ENCODE results near the gene DGCR8.

The DGCR8 gene

GRCh38 chr22:20116951-20117632, 37.1 kb downstream of the DGCR8 start, which contains the start of gene TRMT2A:
TRMT2A (minus strand) TSS chr22:20117226; CDS start chr22:20116906, 320 bp downstream.
- H2AFZ ChIP-seq (ENCODE audit: insufficient read depth, low read length, poor library complexity) = peak within 1 kb of the TSS; percentile 47
- peak within 1 kb of the TSS; percentile 93 for H4K8ac ChIP-seq (ENCODE audit: low read depth, low read length)
- H3K4me3 ChIP-seq (ENCODE audit: low read depth, low read length) = peak within 1 kb of the TSS; percentile 98
- H2BK5ac ChIP-seq (ENCODE audit: low read depth, low read length, poor library complexity) = peak within 1 kb of the TSS; percentile 59
- H3K79me2 ChIP-seq (ENCODE audit: control insufficient read depth, insufficient read depth, low read length, poor library complexity) = peaks cover 17% of the 10 kb centered on the region
- WGBS (ENCODE audit: extremely low coverage, insufficient coverage, insufficient read length) = no CpG with 5 or more reads among the region's 88 CpGs
- H3K18ac ChIP-seq (ENCODE audit: low read length) = peak within 1 kb of the TSS; percentile 73
- peak within 1 kb of the TSS; percentile 85 for H4K91ac ChIP-seq (ENCODE audit: low read depth, low read length)
- H3K14ac ChIP-seq (ENCODE audit: low read length) = peak within 1 kb of the TSS; percentile 93
- H3K4ac ChIP-seq (ENCODE audit: low read depth, low read length) = peak within 1 kb of the TSS; percentile 99
- peak within 1 kb of the TSS; percentile 82 for H2AK5ac ChIP-seq (ENCODE audit: low read length)
- H3K36me3 ChIP-seq (ENCODE audit: control insufficient read depth in 1 of 2, insufficient read depth in 2 of 2, low read length in 2 of 2) = peaks cover 68 to 73% of the 10 kb centered on the region in 2 experiments
- peak within 1 kb of the TSS; percentile 28 for H3K27ac ChIP-seq (ENCODE audit: low read depth, low read length)
- H3K9ac ChIP-seq (ENCODE audit: low read length) = peak within 1 kb of the TSS; percentile 96
- H3K4me1 ChIP-seq (ENCODE audit: control insufficient read depth in 1 of 2, insufficient read depth in 2 of 2, low read length in 2 of 2) = peaks cover 4 to 9% of the 10 kb centered on the region in 2 experiments
- peak within 1 kb of the TSS; percentile 84 for H4K12ac ChIP-seq (ENCODE audit: low read depth, low read length)
- peak within 1 kb of the TSS; percentile 75 for H2BK120ac ChIP-seq (ENCODE audit: insufficient read depth, low read length, poor library complexity)
- H3K79me1 ChIP-seq (ENCODE audit: low read length) = peaks cover 12% of the 10 kb centered on the region
- H3K9me3 ChIP-seq (ENCODE audit: insufficient read depth, low read depth, low read length) = no peaks in the 10 kb centered on the region
- no peak within 1 kb of the TSS for H2BK12ac ChIP-seq (ENCODE audit: low read length)
- peak within 1 kb of the TSS; percentile 91 for H3K4me2 ChIP-seq (ENCODE audit: low read length)
- DNase-seq = peak; percentile 97 to 99
- H3K23ac ChIP-seq (ENCODE audit: low read length) = no peak within 1 kb of the TSS
- no peaks in the 10 kb centered on the region for H3K27me3 ChIP-seq (ENCODE audit: insufficient read depth, low read length)

- peak overlapping the region; percentile 58 for H3K18ac ChIP-seq (ENCODE audit: low read length)
- peak overlapping the region; percentile 59 for H2BK5ac ChIP-seq (ENCODE audit: low read depth, low read length, poor library complexity)
- peak in 1 of 2 donors; percentile 51 for DNase-seq
- peak overlapping the region; percentile 46 for H3K14ac ChIP-seq (ENCODE audit: low read length)
- H3K36me3 ChIP-seq (ENCODE audit: control insufficient read depth in 1 of 2, insufficient read depth in 2 of 2, low read length in 2 of 2) = peaks cover 66 to 71% of the 10 kb centered on the region in 2 experiments
- H2BK120ac ChIP-seq (ENCODE audit: insufficient read depth, low read length, poor library complexity) = peak overlapping the region; percentile 75
- no CpG with 5 or more reads among the region's 66 CpGs for WGBS (ENCODE audit: extremely low coverage, insufficient coverage, insufficient read length)
- H3K4me1 ChIP-seq (ENCODE audit: control insufficient read depth in 1 of 2, insufficient read depth in 2 of 2, low read length in 2 of 2) = peaks cover 4 to 9% of the 10 kb centered on the region in 2 experiments
- peak overlapping the region; percentile 96 for H3K9ac ChIP-seq (ENCODE audit: low read length)
- peak overlapping the region; percentile 98 for H3K4me3 ChIP-seq (ENCODE audit: low read depth, low read length)
- no peaks in the 10 kb centered on the region for H3K27me3 ChIP-seq (ENCODE audit: insufficient read depth, low read length)
- peak overlapping the region; percentile 82 for H4K8ac ChIP-seq (ENCODE audit: low read depth, low read length)
- peak overlapping the region; percentile 46 for H2AFZ ChIP-seq (ENCODE audit: insufficient read depth, low read length, poor library complexity)
- H3K27ac ChIP-seq (ENCODE audit: low read depth, low read length) = peak overlapping the region; percentile 5
- peak overlapping the region; percentile 83 for H4K91ac ChIP-seq (ENCODE audit: low read depth, low read length)
- peak overlapping the region; percentile 73 for H4K12ac ChIP-seq (ENCODE audit: low read depth, low read length)
- H2BK12ac ChIP-seq (ENCODE audit: low read length) = no peak overlapping the region
- H3K9me3 ChIP-seq (ENCODE audit: insufficient read depth, low read depth, low read length) = no peaks in the 10 kb centered on the region
- H3K79me2 ChIP-seq (ENCODE audit: control insufficient read depth, insufficient read depth, low read length, poor library complexity) = peaks cover 17% of the 10 kb centered on the region
- H3K4me2 ChIP-seq (ENCODE audit: low read length) = peak overlapping the region; percentile 91
- peak overlapping the region; percentile 31 for H2AK5ac ChIP-seq (ENCODE audit: low read length)
- H3K4ac ChIP-seq (ENCODE audit: low read depth, low read length) = peak overlapping the region; percentile 99
- H3K23ac ChIP-seq (ENCODE audit: low read length) = no peak overlapping the region
- peaks cover 12% of the 10 kb centered on the region for H3K79me1 ChIP-seq (ENCODE audit: low read length)
These were observed 37.7 kb downstream of the DGCR8 start for GRCh38 chr22:20117633-20118299.

- H3K4me3 ChIP-seq (ENCODE audit: low read depth, low read length) = peak overlapping the region; percentile 98
- H3K36me3 ChIP-seq (ENCODE audit: control insufficient read depth in 1 of 2, insufficient read depth in 2 of 2, low read length in 2 of 2) = peaks cover 61 to 68% of the 10 kb centered on the region in 2 experiments
- H3K79me2 ChIP-seq (ENCODE audit: control insufficient read depth, insufficient read depth, low read length, poor library complexity) = peaks cover 17% of the 10 kb centered on the region
- no peak overlapping the region for H4K8ac ChIP-seq (ENCODE audit: low read depth, low read length)
- no peak overlapping the region for H3K14ac ChIP-seq (ENCODE audit: low read length)
- no peaks in the 10 kb centered on the region for H3K9me3 ChIP-seq (ENCODE audit: insufficient read depth, low read depth, low read length)
- peak overlapping the region; percentile 99 for H3K4ac ChIP-seq (ENCODE audit: low read depth, low read length)
- no peak overlapping the region for H2AFZ ChIP-seq (ENCODE audit: insufficient read depth, low read length, poor library complexity)
- H3K9ac ChIP-seq (ENCODE audit: low read length) = peak overlapping the region; percentile 96
- H3K4me1 ChIP-seq (ENCODE audit: control insufficient read depth in 1 of 2, insufficient read depth in 2 of 2, low read length in 2 of 2) = peaks cover 4 to 9% of the 10 kb centered on the region in 2 experiments
- DNase-seq = no peak
- H3K27ac ChIP-seq (ENCODE audit: low read depth, low read length) = no peak overlapping the region
- H2AK5ac ChIP-seq (ENCODE audit: low read length) = peak overlapping the region; percentile 12
- no peak overlapping the region for H3K18ac ChIP-seq (ENCODE audit: low read length)
- no peak overlapping the region for H2BK120ac ChIP-seq (ENCODE audit: insufficient read depth, low read length, poor library complexity)
- no CpG with 5 or more reads among the region's 8 CpGs for WGBS (ENCODE audit: extremely low coverage, insufficient coverage, insufficient read length)
- H2BK12ac ChIP-seq (ENCODE audit: low read length) = no peak overlapping the region
- no peak overlapping the region for H4K91ac ChIP-seq (ENCODE audit: low read depth, low read length)
- H4K12ac ChIP-seq (ENCODE audit: low read depth, low read length) = peak overlapping the region; percentile 27
- H3K23ac ChIP-seq (ENCODE audit: low read length) = peak overlapping the region; percentile 50
- no peak overlapping the region for H2BK5ac ChIP-seq (ENCODE audit: low read depth, low read length, poor library complexity)
- no peaks in the 10 kb centered on the region for H3K27me3 ChIP-seq (ENCODE audit: insufficient read depth, low read length)
- peak overlapping the region; percentile 91 for H3K4me2 ChIP-seq (ENCODE audit: low read length)
- peaks cover 12% of the 10 kb centered on the region for H3K79me1 ChIP-seq (ENCODE audit: low read length)
These were observed 38.4 kb downstream of the DGCR8 start for GRCh38 chr22:20118300-20119020.

GRCh38 chr22:20121856-20122415, 41.9 kb downstream of the DGCR8 start:
- Histone ChIP-seq H3K14ac (ENCODE audit: low read length) (no peak overlapping the region), H4K8ac (ENCODE audit: low read depth, low read length) (no peak overlapping the region), H3K79me2 (ENCODE audit: control insufficient read depth, insufficient read depth, low read length, poor library complexity) (peaks cover 10% of the 10 kb centered on the region), H3K27ac (ENCODE audit: low read depth, low read length) (no peak overlapping the region), H4K91ac (ENCODE audit: low read depth, low read length) (no peak overlapping the region), H2BK12ac (ENCODE audit: low read length) (no peak overlapping the region), H3K36me3 (ENCODE audit: control insufficient read depth in 1 of 2, insufficient read depth in 2 of 2, low read length in 2 of 2) (peaks cover 70 to 74% of the 10 kb centered on the region in 2 experiments), H3K23ac (ENCODE audit: low read length) (no peak overlapping the region), H3K4ac (ENCODE audit: low read depth, low read length) (peak overlapping the region; percentile 53), H3K9me3 (ENCODE audit: insufficient read depth, low read depth, low read length) (no peaks in the 10 kb centered on the region), H2AFZ (ENCODE audit: insufficient read depth, low read length, poor library complexity) (no peak overlapping the region), H3K4me2 (ENCODE audit: low read length) (no peak overlapping the region), H3K18ac (ENCODE audit: low read length) (no peak overlapping the region), H3K9ac (ENCODE audit: low read length) (no peak overlapping the region), H2AK5ac (ENCODE audit: low read length) (no peak overlapping the region), H4K12ac (ENCODE audit: low read depth, low read length) (no peak overlapping the region), H3K4me1 (ENCODE audit: control insufficient read depth in 1 of 2, insufficient read depth in 2 of 2, low read length in 2 of 2) (peaks cover 2 to 3% of the 10 kb centered on the region in 2 experiments), H2BK120ac (ENCODE audit: insufficient read depth, low read length, poor library complexity) (no peak overlapping the region), H3K79me1 (ENCODE audit: low read length) (peaks cover 7% of the 10 kb centered on the region), H3K27me3 (ENCODE audit: insufficient read depth, low read length) (no peaks in the 10 kb centered on the region), H3K4me3 (ENCODE audit: low read depth, low read length) (no peak overlapping the region), H2BK5ac (ENCODE audit: low read depth, low read length, poor library complexity) (no peak overlapping the region)
- DNase-seq = no peak
- WGBS (ENCODE audit: extremely low coverage, insufficient coverage, insufficient read length) = no CpG with 5 or more reads among the region's 22 CpGs
